SK-N-SH treated with all-trans-retinoic acid at 6 μM for 48 hours (cell line): ENCODE measurements around the gene CCDC152.

Experiments used
- ATAC-seq: fragments of 200-7000 bp; cut with Tn5 transposase; 3 replicates; pipeline ENCODE4 v1.9.1; 2020; ENCODE audit warnings: mild to moderate bottlenecking, moderate library complexity
- ARNTL ChIP-seq: fragments of 450-650 bp; formaldehyde crosslinking; IDR thresholded peaks from 2 replicates; pipeline ENCODE4 v1.5.0; 2020; ENCODE audit warnings: low read depth, mild to moderate bottlenecking, moderate library complexity, borderline replicate concordance
- BACH2 ChIP-seq: fragments of 250-450 bp; sonication (Bioruptor Pico); IDR thresholded peaks from 2 replicates; pipeline ENCODE4 v1.9.0; 2021; ENCODE audit warnings: mild to moderate bottlenecking, borderline replicate concordance
- CSDC2 ChIP-seq: fragments of 250-450 bp; sonication (Bioruptor Pico); IDR thresholded peaks from 2 replicates; pipeline ENCODE4 v1.5.0; 2020; ENCODE audit warnings: mild to moderate bottlenecking, moderate library complexity
- ESRRG ChIP-seq: fragments of 250-450 bp; sonication (Bioruptor Pico); IDR thresholded peaks from 2 replicates; pipeline ENCODE4 v1.6.1; 2021; ENCODE audit warnings: mild to moderate bottlenecking
- GLIS3 ChIP-seq: fragments of 250-450 bp; sonication (Bioruptor Pico); IDR thresholded peaks from 2 replicates; pipeline ENCODE4 v1.5.0; 2020; ENCODE audit warnings: mild to moderate bottlenecking, moderate library complexity
- ISL1 ChIP-seq: fragments of 250-450 bp; sonication (Bioruptor Pico); IDR thresholded peaks from 2 replicates; pipeline ENCODE4 v2.1.2; 2022; ENCODE audit warnings: mild to moderate bottlenecking, moderate library complexity
- OSR1 ChIP-seq: fragments of 250-450 bp; sonication (Bioruptor Pico); IDR thresholded peaks from 2 replicates; pipeline ENCODE4 v1.8.0; 2022; ENCODE audit warnings: moderate library complexity, mild to moderate bottlenecking, inconsistent platforms
- PPARA ChIP-seq: fragments of 250-450 bp; sonication (Bioruptor Pico); IDR thresholded peaks from 2 replicates; pipeline ENCODE4 v1.5.0; 2020; ENCODE audit warnings: mild to moderate bottlenecking, borderline replicate concordance
- RARB ChIP-seq: fragments of 250-450 bp; sonication (Bioruptor Pico); IDR thresholded peaks from 2 replicates; pipeline ENCODE4 v1.8.0; 2021; ENCODE audit warnings: mild to moderate bottlenecking, moderate library complexity
- SNAI2 ChIP-seq: fragments of 250-450 bp; sonication (Bioruptor Pico); IDR thresholded peaks from 2 replicates; pipeline ENCODE4 v1.5.0; 2020; ENCODE audit warnings: mild to moderate bottlenecking, moderate library complexity
- TOX ChIP-seq: fragments of 250-450 bp; sonication (Bioruptor Pico); IDR thresholded peaks from 2 replicates; pipeline ENCODE4 v1.8.0; 2021; ENCODE audit warnings: mild to moderate bottlenecking, moderate library complexity, borderline replicate concordance
- ZC3H10 ChIP-seq: fragments of 250-450 bp; sonication (Bioruptor Pico); IDR thresholded peaks from 2 replicates; pipeline ENCODE4 v1.5.1; 2021; ENCODE audit warnings: mild to moderate bottlenecking, moderate library complexity
- ZFP3 ChIP-seq: fragments of 250-450 bp; sonication (Bioruptor Pico); IDR thresholded peaks from 2 replicates; pipeline ENCODE4 v1.5.0; 2020; ENCODE audit warnings: mild to moderate bottlenecking, moderate library complexity
- ZFP30 ChIP-seq: fragments of 450-650 bp; formaldehyde crosslinking; IDR thresholded peaks from 2 replicates; pipeline ENCODE4 v1.5.0; 2022; ENCODE audit warnings: mild to moderate bottlenecking, moderate library complexity
- ZNF565 ChIP-seq: fragments of 450-650 bp; formaldehyde crosslinking; conservative IDR thresholded peaks from 2 replicates; pipeline ENCODE4 v1.5.0; 2020; ENCODE audit warnings: low read depth, mild to moderate bottlenecking, moderate library complexity
- ZNF70 ChIP-seq: fragments of 450-650 bp; formaldehyde crosslinking; IDR thresholded peaks from 2 replicates; pipeline ENCODE4 v1.5.0; 2020; ENCODE audit warnings: mild to moderate bottlenecking, moderate library complexity
- ZNF8 ChIP-seq: fragments of 450-650 bp; formaldehyde crosslinking; IDR thresholded peaks from 2 replicates; pipeline ENCODE4 v1.5.0; 2020; ENCODE audit warnings: mild to moderate bottlenecking, moderate library complexity
- TF ChIP-seq, protein P1 (sequence below): fragments of 250-450 bp; sonication (Bioruptor Pico); IDR thresholded peaks from 2 replicates; pipeline ENCODE4 v1.8.0; 2021; ENCODE audit warnings: low read depth, mild to moderate bottlenecking, moderate library complexity, borderline replicate concordance
- TF ChIP-seq, protein P2 (sequence below): fragments of 250-450 bp; sonication (Bioruptor Pico); IDR thresholded peaks from 2 replicates; pipeline ENCODE4 v1.5.0; 2020; ENCODE audit warnings: mild to moderate bottlenecking, moderate library complexity
- TF ChIP-seq, protein P3 (sequence below): fragments of 250-450 bp; sonication (Bioruptor Pico); IDR thresholded peaks from 2 replicates; pipeline ENCODE4 v1.8.0; 2020; ENCODE audit warnings: mild to moderate bottlenecking, moderate library complexity, borderline replicate concordance
- TF ChIP-seq, protein P4 (sequence below): fragments of 250-450 bp; sonication (Bioruptor Pico); IDR thresholded peaks from 2 replicates; pipeline ENCODE4 v1.5.1; 2020; ENCODE audit warnings: low read depth, mild to moderate bottlenecking, moderate library complexity
- TF ChIP-seq, protein P5 (sequence below): fragments of 250-450 bp; sonication (Bioruptor Pico); IDR thresholded peaks from 2 replicates; pipeline ENCODE4 v1.5.1; 2021; ENCODE audit warnings: mild to moderate bottlenecking, moderate library complexity

Gene CCDC152

DNA sequence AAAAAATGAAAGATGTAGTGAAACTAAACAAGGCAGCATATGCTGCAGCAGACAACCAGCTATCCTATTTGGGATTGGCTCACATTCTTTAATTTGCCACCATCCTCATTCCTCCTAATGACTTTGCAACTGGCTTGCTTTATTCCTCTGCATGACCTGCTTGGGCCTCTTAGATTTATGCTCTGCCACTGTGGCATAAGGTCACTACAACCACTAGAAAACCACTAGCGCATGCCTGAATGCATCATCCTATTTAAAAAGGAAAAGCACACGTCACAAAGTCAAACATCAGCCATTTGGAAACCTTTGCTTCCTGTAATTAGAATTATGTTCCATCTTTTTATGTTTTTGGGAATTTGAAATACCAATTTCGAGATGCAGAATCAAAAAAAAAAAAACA lies 40.8 kb upstream of the CCDC152 start (continued):
- TF ChIP-seq, protein P1, sequence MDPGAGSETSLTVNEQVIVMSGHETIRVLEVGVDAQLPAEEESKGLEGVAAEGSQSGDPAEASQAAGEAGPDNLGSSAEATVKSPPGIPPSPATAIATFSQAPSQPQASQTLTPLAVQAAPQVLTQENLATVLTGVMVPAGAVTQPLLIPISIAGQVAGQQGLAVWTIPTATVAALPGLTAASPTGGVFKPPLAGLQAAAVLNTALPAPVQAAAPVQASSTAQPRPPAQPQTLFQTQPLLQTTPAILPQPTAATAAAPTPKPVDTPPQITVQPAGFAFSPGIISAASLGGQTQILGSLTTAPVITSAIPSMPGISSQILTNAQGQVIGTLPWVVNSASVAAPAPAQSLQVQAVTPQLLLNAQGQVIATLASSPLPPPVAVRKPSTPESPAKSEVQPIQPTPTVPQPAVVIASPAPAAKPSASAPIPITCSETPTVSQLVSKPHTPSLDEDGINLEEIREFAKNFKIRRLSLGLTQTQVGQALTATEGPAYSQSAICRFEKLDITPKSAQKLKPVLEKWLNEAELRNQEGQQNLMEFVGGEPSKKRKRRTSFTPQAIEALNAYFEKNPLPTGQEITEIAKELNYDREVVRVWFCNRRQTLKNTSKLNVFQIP = no peak
- TF ChIP-seq ZNF8 (CRISPR knock-in tag) = no peak

DNA sequence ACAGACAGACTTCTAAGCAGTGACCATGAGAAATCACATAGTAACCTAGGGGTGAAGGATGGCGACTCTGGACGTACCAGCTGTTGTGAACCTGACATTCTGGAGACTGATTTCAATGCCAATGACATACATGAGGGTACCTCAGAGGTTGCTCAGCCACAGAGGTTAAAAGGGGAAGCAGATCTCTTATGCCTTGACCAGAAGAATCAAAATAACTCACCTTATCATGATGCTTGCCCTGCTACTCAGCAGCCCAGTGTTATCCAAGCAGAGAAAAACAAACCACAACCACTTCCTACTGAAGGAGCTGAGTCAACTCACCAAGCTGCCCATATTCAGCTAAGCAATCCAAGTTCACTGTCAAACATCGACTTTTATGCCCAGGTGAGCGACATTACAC lies 38.0 kb upstream of the CCDC152 start:
- TF ChIP-seq ZNF565 (CRISPR knock-in tag) (no peak), ZFP30 (CRISPR knock-in tag) (no peak), BACH2 (CRISPR knock-in tag) (no peak), ESRRG (CRISPR knock-in tag) (no peak)
- ATAC-seq = no peak

DNA sequence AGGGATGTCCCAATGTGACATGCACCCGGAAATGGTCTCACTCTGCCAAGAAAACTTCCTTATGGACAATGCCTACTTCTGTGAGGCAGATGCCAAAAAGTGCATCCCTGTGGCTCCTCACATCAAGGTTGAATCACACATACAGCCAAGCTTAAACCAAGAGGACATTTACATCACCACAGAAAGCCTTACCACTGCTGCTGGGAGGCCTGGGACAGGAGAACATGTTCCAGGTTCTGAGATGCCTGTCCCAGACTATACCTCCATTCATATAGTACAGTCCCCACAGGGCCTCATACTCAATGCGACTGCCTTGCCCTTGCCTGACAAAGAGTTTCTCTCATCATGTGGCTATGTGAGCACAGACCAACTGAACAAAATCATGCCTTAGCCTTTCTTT lies 37.6 kb upstream of the CCDC152 start:
- TF ChIP-seq ZFP30 (CRISPR knock-in tag) (no peak), ZC3H10 (CRISPR knock-in tag) (no peak)
- no peak for ATAC-seq

DNA sequence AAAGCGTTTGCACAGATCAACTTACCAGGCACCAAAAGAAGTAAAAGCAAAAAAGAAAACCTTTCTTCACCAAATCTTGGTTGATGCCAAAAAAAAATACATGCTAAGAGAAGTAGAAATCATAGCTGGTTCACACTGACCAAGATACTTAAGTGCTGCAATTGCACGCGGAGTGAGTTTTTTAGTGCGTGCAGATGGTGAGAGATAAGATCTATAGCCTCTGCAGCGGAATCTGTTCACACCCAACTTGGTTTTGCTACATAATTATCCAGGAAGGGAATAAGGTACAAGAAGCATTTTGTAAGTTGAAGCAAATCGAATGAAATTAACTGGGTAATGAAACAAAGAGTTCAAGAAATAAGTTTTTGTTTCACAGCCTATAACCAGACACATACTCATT lies 36.4 kb upstream of the CCDC152 start:
- TF ChIP-seq ZFP3 (CRISPR knock-in tag) (no peak), ZNF565 (CRISPR knock-in tag) (no peak), OSR1 (CRISPR knock-in tag) (no peak), GLIS3 (no peak), SNAI2 (CRISPR knock-in tag) (no peak), RARB (CRISPR knock-in tag) (no peak), ZNF8 (CRISPR knock-in tag) (no peak), PPARA (CRISPR knock-in tag) (no peak), ISL1 (no peak), TOX (CRISPR knock-in tag) (no peak), CSDC2 (CRISPR knock-in tag) (no peak), ZNF70 (CRISPR knock-in tag) (no peak), BACH2 (CRISPR knock-in tag) (no peak), ARNTL (CRISPR knock-in tag) (no peak)
- TF ChIP-seq, protein P2, sequence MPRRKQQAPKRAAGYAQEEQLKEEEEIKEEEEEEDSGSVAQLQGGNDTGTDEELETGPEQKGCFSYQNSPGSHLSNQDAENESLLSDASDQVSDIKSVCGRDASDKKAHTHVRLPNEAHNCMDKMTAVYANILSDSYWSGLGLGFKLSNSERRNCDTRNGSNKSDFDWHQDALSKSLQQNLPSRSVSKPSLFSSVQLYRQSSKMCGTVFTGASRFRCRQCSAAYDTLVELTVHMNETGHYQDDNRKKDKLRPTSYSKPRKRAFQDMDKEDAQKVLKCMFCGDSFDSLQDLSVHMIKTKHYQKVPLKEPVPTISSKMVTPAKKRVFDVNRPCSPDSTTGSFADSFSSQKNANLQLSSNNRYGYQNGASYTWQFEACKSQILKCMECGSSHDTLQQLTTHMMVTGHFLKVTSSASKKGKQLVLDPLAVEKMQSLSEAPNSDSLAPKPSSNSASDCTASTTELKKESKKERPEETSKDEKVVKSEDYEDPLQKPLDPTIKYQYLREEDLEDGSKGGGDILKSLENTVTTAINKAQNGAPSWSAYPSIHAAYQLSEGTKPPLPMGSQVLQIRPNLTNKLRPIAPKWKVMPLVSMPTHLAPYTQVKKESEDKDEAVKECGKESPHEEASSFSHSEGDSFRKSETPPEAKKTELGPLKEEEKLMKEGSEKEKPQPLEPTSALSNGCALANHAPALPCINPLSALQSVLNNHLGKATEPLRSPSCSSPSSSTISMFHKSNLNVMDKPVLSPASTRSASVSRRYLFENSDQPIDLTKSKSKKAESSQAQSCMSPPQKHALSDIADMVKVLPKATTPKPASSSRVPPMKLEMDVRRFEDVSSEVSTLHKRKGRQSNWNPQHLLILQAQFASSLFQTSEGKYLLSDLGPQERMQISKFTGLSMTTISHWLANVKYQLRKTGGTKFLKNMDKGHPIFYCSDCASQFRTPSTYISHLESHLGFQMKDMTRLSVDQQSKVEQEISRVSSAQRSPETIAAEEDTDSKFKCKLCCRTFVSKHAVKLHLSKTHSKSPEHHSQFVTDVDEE (CRISPR knock-in tag) = no peak
- TF ChIP-seq, protein P3, sequence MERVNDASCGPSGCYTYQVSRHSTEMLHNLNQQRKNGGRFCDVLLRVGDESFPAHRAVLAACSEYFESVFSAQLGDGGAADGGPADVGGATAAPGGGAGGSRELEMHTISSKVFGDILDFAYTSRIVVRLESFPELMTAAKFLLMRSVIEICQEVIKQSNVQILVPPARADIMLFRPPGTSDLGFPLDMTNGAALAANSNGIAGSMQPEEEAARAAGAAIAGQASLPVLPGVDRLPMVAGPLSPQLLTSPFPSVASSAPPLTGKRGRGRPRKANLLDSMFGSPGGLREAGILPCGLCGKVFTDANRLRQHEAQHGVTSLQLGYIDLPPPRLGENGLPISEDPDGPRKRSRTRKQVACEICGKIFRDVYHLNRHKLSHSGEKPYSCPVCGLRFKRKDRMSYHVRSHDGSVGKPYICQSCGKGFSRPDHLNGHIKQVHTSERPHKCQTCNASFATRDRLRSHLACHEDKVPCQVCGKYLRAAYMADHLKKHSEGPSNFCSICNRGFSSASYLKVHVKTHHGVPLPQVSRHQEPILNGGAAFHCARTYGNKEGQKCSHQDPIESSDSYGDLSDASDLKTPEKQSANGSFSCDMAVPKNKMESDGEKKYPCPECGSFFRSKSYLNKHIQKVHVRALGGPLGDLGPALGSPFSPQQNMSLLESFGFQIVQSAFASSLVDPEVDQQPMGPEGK (CRISPR knock-in tag) = no peak
- TF ChIP-seq, protein P4, sequence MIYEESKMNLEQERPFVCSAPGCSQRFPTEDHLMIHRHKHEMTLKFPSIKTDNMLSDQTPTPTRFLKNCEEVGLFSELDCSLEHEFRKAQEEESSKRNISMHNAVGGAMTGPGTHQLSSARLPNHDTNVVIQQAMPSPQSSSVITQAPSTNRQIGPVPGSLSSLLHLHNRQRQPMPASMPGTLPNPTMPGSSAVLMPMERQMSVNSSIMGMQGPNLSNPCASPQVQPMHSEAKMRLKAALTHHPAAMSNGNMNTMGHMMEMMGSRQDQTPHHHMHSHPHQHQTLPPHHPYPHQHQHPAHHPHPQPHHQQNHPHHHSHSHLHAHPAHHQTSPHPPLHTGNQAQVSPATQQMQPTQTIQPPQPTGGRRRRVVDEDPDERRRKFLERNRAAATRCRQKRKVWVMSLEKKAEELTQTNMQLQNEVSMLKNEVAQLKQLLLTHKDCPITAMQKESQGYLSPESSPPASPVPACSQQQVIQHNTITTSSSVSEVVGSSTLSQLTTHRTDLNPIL = no peak
- TF ChIP-seq, protein P1 = no peak
- TF ChIP-seq, protein P5, sequence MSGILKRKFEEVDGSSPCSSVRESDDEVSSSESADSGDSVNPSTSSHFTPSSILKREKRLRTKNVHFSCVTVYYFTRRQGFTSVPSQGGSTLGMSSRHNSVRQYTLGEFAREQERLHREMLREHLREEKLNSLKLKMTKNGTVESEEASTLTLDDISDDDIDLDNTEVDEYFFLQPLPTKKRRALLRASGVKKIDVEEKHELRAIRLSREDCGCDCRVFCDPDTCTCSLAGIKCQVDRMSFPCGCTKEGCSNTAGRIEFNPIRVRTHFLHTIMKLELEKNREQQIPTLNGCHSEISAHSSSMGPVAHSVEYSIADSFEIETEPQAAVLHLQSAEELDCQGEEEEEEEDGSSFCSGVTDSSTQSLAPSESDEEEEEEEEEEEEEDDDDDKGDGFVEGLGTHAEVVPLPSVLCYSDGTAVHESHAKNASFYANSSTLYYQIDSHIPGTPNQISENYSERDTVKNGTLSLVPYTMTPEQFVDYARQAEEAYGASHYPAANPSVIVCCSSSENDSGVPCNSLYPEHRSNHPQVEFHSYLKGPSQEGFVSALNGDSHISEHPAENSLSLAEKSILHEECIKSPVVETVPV (CRISPR knock-in tag) = no peak
- no peak for ATAC-seq
